Smooth muscle cell (in vitro differentiated cells): Measurements from ENCODE around the gene EIF6. TPM values are rescaled to one million over a fixed set of nuclear protein-coding genes. Genes with fewer than 3 reads are reported as not detected.

Source experiments
- DNase-seq: peaks from one replicate; lab custom pipeline; 2025; ENCODE audit not compliant: unreplicated experiment; lab: John Stamatoyannopoulos, UW
- H2AFZ ChIP-seq: fragments of 200-600 bp; sonication (generic); 2 replicates; pipeline ENCODE4 v1.6.0; 2016; ENCODE audit warnings: antibody characterized with exemption, low read depth, mild to moderate bottlenecking
- H3F3A ChIP-seq: fragments of 200-600 bp; sonication (generic); 2 replicates; pipeline ENCODE4 v1.6.0; 2017; ENCODE audit warnings: antibody characterized with exemption, low read depth
- H3K27ac ChIP-seq: fragments of 200-600 bp; sonication (generic); 2 replicates; pipeline ENCODE4 v1.5.1; 2016; ENCODE audit warnings: low read depth, mild to moderate bottlenecking
- H3K27me3 ChIP-seq: fragments of 200-600 bp; sonication (generic); 2 replicates; pipeline ENCODE4 v1.6.1; 2016; ENCODE audit warnings: low read depth, mild to moderate bottlenecking
- H3K36me3 ChIP-seq: fragments of 200-600 bp; sonication (generic); 2 replicates; pipeline ENCODE4 v1.5.1; 2016; ENCODE audit warnings: low read depth
- H3K4me1 ChIP-seq: fragments of 200-600 bp; sonication (generic); 2 replicates; pipeline ENCODE4 v1.5.1; 2016; ENCODE audit warnings: low read depth
- H3K4me2 ChIP-seq: fragments of 200-600 bp; sonication (generic); 2 replicates; pipeline ENCODE4 v1.6.0; 2016; ENCODE audit warnings: mild to moderate bottlenecking
- H3K4me3 ChIP-seq: fragments of 200-600 bp; sonication (generic); 2 replicates; pipeline ENCODE4 v1.5.1; 2016; ENCODE audit warnings: mild to moderate bottlenecking
- H3K79me2 ChIP-seq: fragments of 200-600 bp; sonication (generic); 2 replicates; pipeline ENCODE4 v1.6.0; 2016; ENCODE audit warnings: low read depth, mild to moderate bottlenecking
- H3K9ac ChIP-seq: fragments of 200-600 bp; sonication (generic); 2 replicates; pipeline ENCODE4 v1.6.0; 2016; ENCODE audit warnings: low read depth
- H3K9me3 ChIP-seq: fragments of 200-600 bp; sonication (generic); replicated peaks from 2 replicates; pipeline ENCODE4 v1.5.1; 2016; ENCODE audit warnings: low read depth
- H4K20me1 ChIP-seq: fragments of 200-600 bp; sonication (generic); 2 replicates; pipeline ENCODE4 v1.6.0; 2016; ENCODE audit warnings: low read depth
- WGBS: methylation state at CpG from one replicate; pipeline ENCODE4 v1.1.7; 2016; ENCODE audit warnings: low lambda C conversion rate; 5-methylcytosine and 5-hydroxymethylcytosine counted together
- polyA plus RNA-seq: library from polyadenylated mRNA; unstranded; fragments of >200 nt; fragmentation: Nextera tagmentation; extraction: Ambion mirVana; gene quantifications from 2 replicates; pipeline ENCODE4 v1.2.1, GENCODE V29; 2016
- total RNA-seq: library from RNA; depleted of rRNA; stranded (reverse); fragments of >200 nt; gene quantifications from 2 replicates; pipeline ENCODE4 v1.2.3, GENCODE V29; 2014
- TF ChIP-seq, protein P1 (sequence below): fragments of 200-600 bp; sonication (generic); IDR thresholded peaks from 2 replicates; pipeline ENCODE4 v1.5.1; 2017; ENCODE audit warnings: borderline replicate concordance, mild to moderate bottlenecking, antibody characterized with exemption; ENCODE audit not compliant: insufficient read depth, poor library complexity, severe bottlenecking

The EIF6 gene
- total and polyA plus RNA-seq, 2 experiments from 2014 or later, result 110 to 179 TPM

DNA sequence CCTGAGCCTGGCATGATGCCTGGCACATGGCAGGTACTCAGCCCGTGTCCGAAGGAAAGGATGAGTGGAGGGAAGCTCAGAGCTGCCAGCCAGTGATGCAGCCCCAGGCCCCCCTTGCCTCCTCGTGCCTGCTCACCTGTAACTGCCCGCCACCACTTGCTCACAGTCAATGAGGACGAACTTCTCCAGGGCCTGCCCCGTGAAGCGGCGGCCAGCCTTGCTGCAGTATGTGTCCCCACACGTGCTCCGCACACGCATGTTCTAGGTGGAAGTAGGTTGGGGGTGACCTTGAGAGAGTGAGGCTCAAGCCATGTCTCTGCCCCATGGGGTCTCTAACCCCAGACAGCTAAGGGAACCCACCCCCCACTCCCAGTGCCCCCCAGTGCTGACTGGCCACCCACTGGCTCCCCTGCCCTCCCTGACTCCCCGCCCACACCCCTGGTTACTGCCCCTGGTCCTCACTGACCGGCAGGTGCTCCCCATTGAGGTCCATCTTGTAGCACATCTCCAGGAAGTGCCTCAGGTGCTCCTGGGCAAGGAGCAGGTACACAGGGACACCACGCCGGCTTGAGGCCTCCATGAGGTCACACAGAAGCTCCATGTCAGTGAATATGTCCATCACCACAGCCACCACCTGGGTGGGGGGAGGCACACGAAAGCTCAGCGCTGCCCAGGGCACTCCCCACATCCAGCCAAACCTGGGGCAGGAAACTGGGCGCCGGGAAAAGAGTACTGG is 3.9 kb upstream of the EIF6 start:
- DNase-seq, result no peak
- no peaks in the 10 kb centered on the region for H3K9me3 ChIP-seq
- H3K9ac ChIP-seq, result no peak overlapping the region
- H3K27me3 ChIP-seq, result no peaks in the 10 kb centered on the region
- no peak overlapping the region for H2AFZ ChIP-seq
- peaks cover 8% of the 10 kb centered on the region for H3K79me2 ChIP-seq
- peaks cover 5% of the 10 kb centered on the region for H4K20me1 ChIP-seq
- no peaks in the 10 kb centered on the region for H3K36me3 ChIP-seq
- H3K27ac ChIP-seq, result no peak overlapping the region
- H3F3A ChIP-seq, result no peaks in the 10 kb centered on the region
- H3K4me2 ChIP-seq, result no peak overlapping the region
- H3K4me1 ChIP-seq, result peaks cover 4% of the 10 kb centered on the region
- TF ChIP-seq, protein P1, sequence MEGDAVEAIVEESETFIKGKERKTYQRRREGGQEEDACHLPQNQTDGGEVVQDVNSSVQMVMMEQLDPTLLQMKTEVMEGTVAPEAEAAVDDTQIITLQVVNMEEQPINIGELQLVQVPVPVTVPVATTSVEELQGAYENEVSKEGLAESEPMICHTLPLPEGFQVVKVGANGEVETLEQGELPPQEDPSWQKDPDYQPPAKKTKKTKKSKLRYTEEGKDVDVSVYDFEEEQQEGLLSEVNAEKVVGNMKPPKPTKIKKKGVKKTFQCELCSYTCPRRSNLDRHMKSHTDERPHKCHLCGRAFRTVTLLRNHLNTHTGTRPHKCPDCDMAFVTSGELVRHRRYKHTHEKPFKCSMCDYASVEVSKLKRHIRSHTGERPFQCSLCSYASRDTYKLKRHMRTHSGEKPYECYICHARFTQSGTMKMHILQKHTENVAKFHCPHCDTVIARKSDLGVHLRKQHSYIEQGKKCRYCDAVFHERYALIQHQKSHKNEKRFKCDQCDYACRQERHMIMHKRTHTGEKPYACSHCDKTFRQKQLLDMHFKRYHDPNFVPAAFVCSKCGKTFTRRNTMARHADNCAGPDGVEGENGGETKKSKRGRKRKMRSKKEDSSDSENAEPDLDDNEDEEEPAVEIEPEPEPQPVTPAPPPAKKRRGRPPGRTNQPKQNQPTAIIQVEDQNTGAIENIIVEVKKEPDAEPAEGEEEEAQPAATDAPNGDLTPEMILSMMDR, result no peak
- WGBS, result 92% methylated on average over 19 of the region's 19 CpGs
- no peak overlapping the region for H3K4me3 ChIP-seq

DNA sequence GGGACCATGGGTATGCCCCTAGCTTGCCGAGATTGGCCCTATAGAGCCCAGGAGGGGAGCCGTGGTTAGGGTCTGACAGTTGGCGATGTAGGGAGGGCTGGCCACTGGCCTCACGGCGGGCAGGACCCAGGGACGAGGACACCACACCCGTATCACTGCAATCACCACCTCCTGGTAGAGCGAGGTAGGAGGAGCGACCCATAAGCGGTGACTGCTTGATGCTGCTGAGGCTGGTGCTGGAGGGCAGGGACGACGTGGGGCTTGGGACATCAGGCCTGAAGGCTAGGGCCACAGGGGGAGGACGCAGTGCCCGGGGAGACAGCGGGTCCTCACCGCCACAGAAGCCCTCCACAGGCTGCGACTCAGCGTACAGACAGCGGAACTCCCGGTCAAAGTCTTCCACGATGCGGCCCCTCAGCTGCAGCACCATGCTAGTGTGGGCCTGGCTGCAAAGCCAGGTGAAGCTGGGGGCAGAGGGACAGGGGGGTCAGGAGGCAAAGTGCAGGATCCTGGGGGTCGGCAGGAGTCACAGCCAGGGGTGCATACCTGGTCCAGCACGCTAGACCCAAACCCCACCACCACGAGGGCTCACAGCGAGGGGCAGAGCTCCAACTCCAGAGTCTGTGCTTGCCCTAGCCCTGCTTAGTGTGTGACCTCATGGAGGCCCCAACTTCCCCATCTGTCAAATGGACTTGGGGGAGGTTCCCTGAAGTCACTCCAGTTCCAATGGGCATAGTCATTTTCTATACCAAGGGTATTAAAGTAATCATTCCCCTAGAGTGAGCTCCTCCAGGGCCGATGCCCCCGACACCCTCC is 3.1 kb upstream of the EIF6 start:
- no peaks in the 10 kb centered on the region for H3K9me3 ChIP-seq
- H3K27ac ChIP-seq, result no peak overlapping the region
- H3K27me3 ChIP-seq, result no peaks in the 10 kb centered on the region
- peaks cover 8% of the 10 kb centered on the region for H4K20me1 ChIP-seq
- H3K9ac ChIP-seq, result no peak overlapping the region
- H3K36me3 ChIP-seq, result no peaks in the 10 kb centered on the region
- H3K4me2 ChIP-seq, result no peak overlapping the region
- no peaks in the 10 kb centered on the region for H3F3A ChIP-seq
- no peak overlapping the region for H3K4me3 ChIP-seq
- peaks cover 16% of the 10 kb centered on the region for H3K79me2 ChIP-seq
- H2AFZ ChIP-seq, result no peak overlapping the region
- H3K4me1 ChIP-seq, result peaks cover 8% of the 10 kb centered on the region
- 94% methylated on average over 25 of the region's 28 CpGs for WGBS
- no peak for DNase-seq
- TF ChIP-seq, protein P1, result no peak

DNA sequence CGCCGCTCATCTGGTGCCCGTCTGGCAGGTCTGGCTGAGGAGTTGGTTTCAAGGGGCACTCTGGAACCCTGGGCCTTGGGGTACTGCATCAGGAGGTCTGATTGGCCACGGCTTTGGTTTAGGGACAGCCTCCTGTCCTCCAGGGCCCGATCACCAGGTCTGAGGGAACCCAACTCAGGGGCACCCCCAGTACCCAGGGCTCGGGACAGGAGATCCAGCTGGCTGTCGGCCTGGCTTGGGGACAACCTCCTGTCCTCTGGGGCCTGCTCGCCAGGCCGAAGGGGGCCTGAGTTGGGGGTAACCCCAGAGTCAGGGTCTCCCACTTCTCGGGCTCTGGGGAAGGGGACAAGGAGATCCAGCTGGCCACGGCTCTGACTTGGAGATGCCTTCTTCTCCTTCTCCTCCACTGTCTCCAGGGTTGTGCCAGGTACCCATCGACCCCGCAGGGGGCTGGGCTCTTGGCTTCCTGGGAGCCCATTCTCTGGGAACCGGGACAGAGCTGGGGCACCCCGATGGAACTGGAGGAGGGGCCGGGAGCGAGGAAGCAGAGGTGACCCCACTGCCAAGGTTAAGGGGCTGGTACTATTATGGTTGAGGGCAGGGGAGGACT is 2.4 kb upstream of the EIF6 start:
- no peak overlapping the region for H3K27ac ChIP-seq
- no peak overlapping the region for H3K9ac ChIP-seq
- no peaks in the 10 kb centered on the region for H3K36me3 ChIP-seq
- H3K4me1 ChIP-seq, result peaks cover 8% of the 10 kb centered on the region
- DNase-seq, result no peak
- H4K20me1 ChIP-seq, result peaks cover 8% of the 10 kb centered on the region
- H3F3A ChIP-seq, result no peaks in the 10 kb centered on the region
- no peaks in the 10 kb centered on the region for H3K9me3 ChIP-seq
- TF ChIP-seq, protein P1, result no peak
- H3K27me3 ChIP-seq, result no peaks in the 10 kb centered on the region
- no peak overlapping the region for H2AFZ ChIP-seq
- WGBS, result 97% methylated on average over 17 of the region's 17 CpGs
- no peak overlapping the region for H3K4me3 ChIP-seq
- no peak overlapping the region for H3K4me2 ChIP-seq
- peaks cover 23% of the 10 kb centered on the region for H3K79me2 ChIP-seq
